Measurements from ENCODE around the gene GPR37.

Gene GPR37

GRCh38 chr7:124792002-124792401 is 26.4 kb upstream of the GPR37 start:
- no peak overlapping the region for H3K4me3 ChIP-seq (replicated peaks; ENCODE audit: low read depth, low read length)
- no peak for TF ChIP-seq CTCF (IDR thresholded peaks at IDR 0.05; ENCODE audit: insufficient read depth, low read length, poor library complexity, severe bottlenecking)
- no peaks in the 10 kb centered on the region for H3K27me3 ChIP-seq (replicated peaks; ENCODE audit: control insufficient read depth, insufficient read depth, low read length)
- DNase-seq (ENCODE audit: extremely low read depth, insufficient read length) = no peak
- no peaks in the 10 kb centered on the region for H3K36me3 ChIP-seq (ENCODE audit: control insufficient read depth, insufficient read depth, low read length)

GRCh38 chr7:124791426-124791825 is 25.8 kb upstream of the GPR37 start:
- TF ChIP-seq CTCF (IDR thresholded peaks at IDR 0.05; ENCODE audit: insufficient read depth, low read length, poor library complexity, severe bottlenecking) = no peak
- H3K36me3 ChIP-seq (ENCODE audit: control insufficient read depth, insufficient read depth, low read length) = no peaks in the 10 kb centered on the region
- H3K27me3 ChIP-seq (replicated peaks; ENCODE audit: control insufficient read depth, insufficient read depth, low read length) = no peaks in the 10 kb centered on the region
- no peak overlapping the region for H3K4me3 ChIP-seq (replicated peaks; ENCODE audit: low read depth, low read length)
- DNase-seq (ENCODE audit: extremely low read depth, insufficient read length) = no peak

GRCh38 chr7:124790645-124791044 is 25.1 kb upstream of the GPR37 start:
- TF ChIP-seq CTCF (IDR thresholded peaks at IDR 0.05; ENCODE audit: insufficient read depth, low read length, poor library complexity, severe bottlenecking) = no peak
- Histone ChIP-seq H3K36me3 (ENCODE audit: control insufficient read depth, insufficient read depth, low read length) (no peaks in the 10 kb centered on the region), H3K4me3 (replicated peaks; ENCODE audit: low read depth, low read length) (peak overlapping the region; percentile 8), H3K27me3 (replicated peaks; ENCODE audit: control insufficient read depth, insufficient read depth, low read length) (no peaks in the 10 kb centered on the region)
- DNase-seq (ENCODE audit: extremely low read depth, insufficient read length) = no peak

GRCh38 chr7:124785994-124786393 is 20.4 kb upstream of the GPR37 start:
- Histone ChIP-seq H3K36me3 (ENCODE audit: control insufficient read depth, insufficient read depth, low read length) (no peaks in the 10 kb centered on the region), H3K4me3 (replicated peaks; ENCODE audit: low read depth, low read length) (no peak overlapping the region), H3K27me3 (replicated peaks; ENCODE audit: control insufficient read depth, insufficient read depth, low read length) (no peaks in the 10 kb centered on the region)
- no peak for TF ChIP-seq CTCF (IDR thresholded peaks at IDR 0.05; ENCODE audit: insufficient read depth, low read length, poor library complexity, severe bottlenecking)
- no peak for DNase-seq (ENCODE audit: extremely low read depth, insufficient read length)

GRCh38 chr7:124784879-124785818 is 19.6 kb upstream of the GPR37 start:
- no peak for DNase-seq (ENCODE audit: extremely low read depth, insufficient read length)
- TF ChIP-seq CTCF (IDR thresholded peaks at IDR 0.05; ENCODE audit: insufficient read depth, low read length, poor library complexity, severe bottlenecking) = peak; percentile 81
- Histone ChIP-seq H3K27me3 (replicated peaks; ENCODE audit: control insufficient read depth, insufficient read depth, low read length) (no peaks in the 10 kb centered on the region), H3K4me3 (replicated peaks; ENCODE audit: low read depth, low read length) (no peak overlapping the region), H3K36me3 (ENCODE audit: control insufficient read depth, insufficient read depth, low read length) (no peaks in the 10 kb centered on the region)
